GM12878 (cell line): ENCODE data around the gene NANOS1.

ENCODE experiments used
- CTCF ChIP-seq, 3 experiments: IDR thresholded peaks in 2 of 3; conservative IDR thresholded peaks in 1 of 3; 2 replicates each; pipeline ENCODE4 v1.5.1; 2011; ENCODE audit warnings: low read depth in 3 of 3, low read length in 3 of 3, mild to moderate bottlenecking in 3 of 3, control low read depth in 2 of 3, moderate library complexity in 2 of 3, inconsistent platforms in 1 of 3, mixed read lengths in 1 of 3; ENCODE audit not compliant: control insufficient read depth in 2 of 3, insufficient read depth in 1 of 3; ENCODE audit errors: extremely low read depth in 1 of 3
- E2F4 ChIP-seq: IDR thresholded peaks from 2 replicates; pipeline ENCODE4 v1.6.1; 2012; ENCODE audit warnings: low read depth, low read length, improper control_type of control experiment
- EGR1 ChIP-seq, 2 experiments: IDR thresholded peaks; 1 replicate in 1 of 2; 2 replicates in 1 of 2; pipeline ENCODE4 v1.6.1; 2011 to 2012; ENCODE audit warnings: low read depth in 2 of 2, low read length in 2 of 2, borderline replicate concordance in 1 of 2, mild to moderate bottlenecking in 1 of 2, moderate library complexity in 1 of 2
- ETV6 ChIP-seq, 2 experiments: fragments of 450-650 bp in 1 of 2; IDR thresholded peaks in 1 of 2; conservative IDR thresholded peaks in 1 of 2; 2 replicates each; pipeline ENCODE4 v1.6.1; 2014; ENCODE audit warnings: antibody characterized with exemption in 1 of 2, borderline replicate concordance in 1 of 2, low read depth in 1 of 2, mild to moderate bottlenecking in 1 of 2, moderate library complexity in 1 of 2
- GABPA ChIP-seq: IDR thresholded peaks from 2 replicates; pipeline ENCODE4 v1.6.1; 2014; ENCODE audit warnings: antibody characterized with exemption, low read depth, mild to moderate bottlenecking, inconsistent platforms
- IKZF2 ChIP-seq, 2 experiments: fragments of 450-650 bp; IDR thresholded peaks; 2 replicates each; pipeline ENCODE4 v1.6.1; 2017; ENCODE audit warnings: mild to moderate bottlenecking in 2 of 2, moderate library complexity in 2 of 2
- MEF2A ChIP-seq: IDR thresholded peaks from 2 replicates; pipeline ENCODE4 v1.6.1; 2011; ENCODE audit warnings: low read depth, mild to moderate bottlenecking, low read length, moderate library complexity; ENCODE audit not compliant: insufficient read depth
- RFX5 ChIP-seq: IDR thresholded peaks from 2 replicates; pipeline ENCODE4 v1.6.1; 2011; ENCODE audit warnings: low read depth, low read length, improper control_type of control experiment
- USF2 ChIP-seq: IDR thresholded peaks from 2 replicates; pipeline ENCODE4 v1.6.1; 2011; ENCODE audit warnings: low read depth, low read length, improper control_type of control experiment, borderline replicate concordance
- ZBTB11 ChIP-seq: fragments of 450-650 bp; formaldehyde crosslinking; IDR thresholded peaks from 2 replicates; pipeline ENCODE4 v1.5.0; 2022; ENCODE audit warnings: mild to moderate bottlenecking, missing genetic modification characterization

GRCh38 chr10:118983263-118983662, 46.3 kb upstream of the NANOS1 start:
- TF ChIP-seq RFX5 = no peak
- no peak for TF ChIP-seq USF2
- TF ChIP-seq GABPA = no peak
- no peak for TF ChIP-seq MEF2A
- no peak for TF ChIP-seq CTCF (IDR thresholded peaks at IDR 0.05 in 2 of 3, conservative IDR thresholded peaks at IDR 0.05 in 1 of 3; ENCODE audit: control insufficient read depth in 2 of 3, extremely low read depth in 1 of 3, insufficient read depth in 1 of 3, low read depth in 3 of 3, low read length in 3 of 3)
- TF ChIP-seq IKZF2 (IDR thresholded peaks at IDR 0.05) = no peak
- no peak for TF ChIP-seq ZBTB11
- no peak for TF ChIP-seq E2F4
- no peak for TF ChIP-seq EGR1 (IDR thresholded peaks at IDR 0.05; ENCODE audit: borderline replicate concordance in 1 of 2, low read depth in 2 of 2, low read length in 2 of 2)
- TF ChIP-seq ETV6 (conservative IDR thresholded peaks at IDR 0.05 in 1 of 2, IDR thresholded peaks at IDR 0.05 in 1 of 2; ENCODE audit: borderline replicate concordance in 1 of 2, low read depth in 1 of 2) = no peak
